Esophagus muscularis mucosa (tissue), 4 donors: ENCODE data around the gene MCL1. TPM values are rescaled to one million over a fixed set of nuclear protein-coding genes. Genes with fewer than 3 reads are reported as not detected.

Experiments used
- DNase-seq: peaks from one replicate; pipeline ENCODE4 v3.0.0-alpha.2; 2017; ENCODE audit errors: extremely low spot score
- H3K27ac ChIP-seq, 4 donors: fragments of 200-600 bp; sonication (generic); replicated peaks in 1 of 4; 1 replicate in 3 of 4; 2 replicates in 1 of 4; pipeline ENCODE4 v1.5.1; 2016 to 2019; ENCODE audit warnings: mild to moderate bottlenecking in 1 of 4
- H3K27me3 ChIP-seq, 4 donors: fragments of 200-600 bp; sonication (generic); one replicate each; pipeline versions ENCODE4 v1.5.1 to v1.6.0; 2016 to 2019
- H3K36me3 ChIP-seq, 4 donors: fragments of 200-600 bp; sonication (generic); one replicate each; pipeline ENCODE4 v1.5.1; 2016 to 2019
- H3K4me1 ChIP-seq, 4 donors: fragments of 200-600 bp; sonication (generic); one replicate each; pipeline ENCODE4 v1.5.1; 2016 to 2019
- H3K4me3 ChIP-seq, 4 donors: fragments of 200-600 bp; sonication (generic); 1 replicate in 2 of 4; 2 replicates in 2 of 4; pipeline ENCODE4 v1.5.1; 2016 to 2019; ENCODE audit warnings: mild to moderate bottlenecking in 4 of 4, moderate library complexity in 1 of 4
- H3K9me3 ChIP-seq, 4 donors: fragments of 200-600 bp; sonication (generic); 1 replicate in 3 of 4; 2 replicates in 1 of 4; pipeline ENCODE4 v1.5.1; 2016 to 2019
- EP300 ChIP-seq: sonication (generic); formaldehyde crosslinking; IDR thresholded peaks from one replicate; pipeline ENCODE4 v1.6.1; 2017; ENCODE audit warnings: antibody characterized with exemption
- POLR2A ChIP-seq: fragments of 450-650 bp; IDR thresholded peaks from one replicate; pipeline ENCODE4 v1.6.1; 2017; ENCODE audit warnings: antibody characterized with exemption, moderate library complexity, mild to moderate bottlenecking, low read depth
- POLR2AphosphoS5 ChIP-seq, 2 donors: sonication (generic); formaldehyde crosslinking; IDR thresholded peaks; one replicate each; pipeline ENCODE4 v1.6.1; 2017; ENCODE audit warnings: antibody characterized with exemption in 2 of 2
- WGBS: methylation state at CpG from one replicate; pipeline ENCODE4 v1.1.5; 2018; 5-methylcytosine and 5-hydroxymethylcytosine counted together
- intact Hi-C: fragments of 100-400 bp; cut with DNase I; formaldehyde crosslinking; loops from one replicate; pipeline ENCODE4 v1.15.1; 2023
- total RNA-seq, 4 donors: library from RNA; depleted of rRNA; stranded (reverse); fragments of >200 nt; gene quantifications; one replicate each; pipeline versions ENCODE4 v1.1.0 to v1.2.1, GENCODE V29; 2016
- TF ChIP-seq, protein P1 (sequence below), 3 experiments: fragments of 200-600 bp in 2 of 3; fragments of 450-650 bp in 1 of 3; sonication (generic) in 2 of 3; IDR thresholded peaks; one replicate each; pipeline ENCODE4 v1.5.1; 2017 to 2019; ENCODE audit warnings: antibody characterized with exemption in 3 of 3, mild to moderate bottlenecking in 2 of 3, moderate library complexity in 1 of 3

Gene MCL1
- total RNA-seq, 4 donors from 2014 or later, result 192 to 460 (median 255) TPM

DNA sequence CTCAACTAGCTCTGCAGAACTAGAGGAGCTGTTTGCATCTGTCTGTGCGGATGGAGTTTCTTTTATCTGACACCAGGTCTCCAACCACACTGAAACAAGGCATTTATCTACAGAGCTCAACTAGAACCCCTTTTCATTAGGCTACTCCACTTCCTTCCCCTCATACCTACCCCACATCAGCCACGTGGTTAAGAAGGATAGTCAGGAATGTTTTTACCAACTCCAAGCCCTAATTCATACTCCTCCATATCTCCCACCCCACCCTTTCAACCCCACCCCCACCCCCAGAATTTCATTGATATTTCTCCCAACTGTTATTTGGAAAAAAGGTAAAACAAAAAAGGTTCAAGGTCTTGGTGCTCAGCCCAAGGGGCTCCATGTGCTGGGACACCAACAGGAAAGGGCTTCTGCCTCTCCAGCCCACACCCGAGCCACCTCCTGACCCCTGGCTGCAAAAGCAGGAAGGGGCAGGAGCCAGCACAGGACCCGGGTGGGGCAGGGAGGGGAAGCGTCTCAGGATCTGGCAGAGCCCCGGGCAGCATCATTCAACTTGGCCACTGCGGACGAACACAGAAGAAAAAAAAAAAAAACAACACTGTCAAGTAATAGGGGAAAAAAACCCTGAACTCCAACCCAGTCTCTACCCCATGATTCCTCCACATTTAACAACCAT is 43.0 kb upstream of the MCL1 start:
- Histone ChIP-seq H3K4me1 (peaks cover 46 to 52% (median 47%) of the 10 kb centered on the region in 4 donors), H3K27ac (peak overlapping the region; percentile 70 to 78 (median 75)), H3K36me3 (peaks cover 41 to 87% (median 65%) of the 10 kb centered on the region in 4 donors), H3K27me3 (no peaks in the 10 kb centered on the region), H3K9me3 (no peaks in the 10 kb centered on the region), H3K4me3 (no peak overlapping the region)
- WGBS, result 34% methylated on average over 8 of the region's 8 CpGs
- DNase-seq, result peak; percentile 91
- intact Hi-C loops, result loop anchor here (5.0 kb wide), 1 partner anchor 45 kb away; the partner anchor contains the start of gene MCL1
- TF ChIP-seq POLR2AphosphoS5 (IDR thresholded peaks at IDR 0.05) (peak; percentile 36), EP300 (no peak)
- TF ChIP-seq, protein P1, sequence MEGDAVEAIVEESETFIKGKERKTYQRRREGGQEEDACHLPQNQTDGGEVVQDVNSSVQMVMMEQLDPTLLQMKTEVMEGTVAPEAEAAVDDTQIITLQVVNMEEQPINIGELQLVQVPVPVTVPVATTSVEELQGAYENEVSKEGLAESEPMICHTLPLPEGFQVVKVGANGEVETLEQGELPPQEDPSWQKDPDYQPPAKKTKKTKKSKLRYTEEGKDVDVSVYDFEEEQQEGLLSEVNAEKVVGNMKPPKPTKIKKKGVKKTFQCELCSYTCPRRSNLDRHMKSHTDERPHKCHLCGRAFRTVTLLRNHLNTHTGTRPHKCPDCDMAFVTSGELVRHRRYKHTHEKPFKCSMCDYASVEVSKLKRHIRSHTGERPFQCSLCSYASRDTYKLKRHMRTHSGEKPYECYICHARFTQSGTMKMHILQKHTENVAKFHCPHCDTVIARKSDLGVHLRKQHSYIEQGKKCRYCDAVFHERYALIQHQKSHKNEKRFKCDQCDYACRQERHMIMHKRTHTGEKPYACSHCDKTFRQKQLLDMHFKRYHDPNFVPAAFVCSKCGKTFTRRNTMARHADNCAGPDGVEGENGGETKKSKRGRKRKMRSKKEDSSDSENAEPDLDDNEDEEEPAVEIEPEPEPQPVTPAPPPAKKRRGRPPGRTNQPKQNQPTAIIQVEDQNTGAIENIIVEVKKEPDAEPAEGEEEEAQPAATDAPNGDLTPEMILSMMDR (IDR thresholded peaks at IDR 0.05), result peak in 1 of 3 experiments; percentile 15

DNA sequence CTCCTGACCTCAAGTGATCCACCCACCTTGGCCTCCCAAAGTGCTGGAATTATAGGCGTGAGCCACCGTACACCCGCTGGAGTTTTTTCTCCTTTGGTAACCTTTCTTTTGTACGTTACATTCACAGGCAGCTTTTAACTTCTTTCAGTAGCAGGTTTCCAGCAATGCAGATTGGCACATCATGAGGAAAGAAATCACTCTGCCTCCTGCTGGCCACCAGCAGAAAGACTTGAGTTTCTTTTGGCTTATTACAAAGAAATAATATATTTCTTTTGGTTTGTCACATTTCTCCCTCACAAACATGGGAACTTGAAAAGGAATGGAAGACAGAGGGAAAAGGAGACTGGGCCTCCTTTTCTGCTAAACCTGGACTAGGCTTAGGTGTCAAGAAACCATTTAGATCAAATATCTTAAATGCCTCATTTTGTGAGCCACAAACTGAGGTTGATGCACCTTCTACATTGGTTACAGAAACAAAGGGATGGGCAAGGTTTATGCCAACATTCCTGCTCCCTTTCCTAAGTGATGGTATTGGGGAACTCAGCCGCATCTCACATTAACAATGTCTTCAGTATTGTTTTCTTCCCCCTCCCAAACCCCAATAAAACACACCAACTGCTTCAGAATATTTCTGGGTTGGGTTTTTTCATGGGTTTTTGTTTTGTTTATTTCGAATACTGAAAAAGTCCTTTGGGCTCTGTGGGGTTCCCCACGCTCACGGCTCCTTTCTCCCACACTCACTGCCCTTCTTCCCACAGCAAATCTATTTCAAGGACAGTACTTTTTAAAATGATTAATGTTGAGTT is 42.3 kb upstream of the MCL1 start:
- TF ChIP-seq, protein P1 (IDR thresholded peaks at IDR 0.05), result peak; percentile 76 to 84 (median 77)
- TF ChIP-seq POLR2AphosphoS5 (IDR thresholded peaks at IDR 0.05) (peak; percentile 61 to 67), EP300 (no peak), POLR2A (peak; percentile 8)
- H3K27me3 ChIP-seq, result no peaks in the 10 kb centered on the region
- H3K4me1 ChIP-seq, result peaks cover 42 to 51% (median 46%) of the 10 kb centered on the region in 4 donors
- 55% methylated on average over 8 of the region's 8 CpGs for WGBS
- intact Hi-C loops, result loop anchor here (2.0 to 5.0 kb wide), 2 partner anchors 44 to 61 kb away; partner anchors contain the start of gene MCL1
- no peaks in the 10 kb centered on the region for H3K9me3 ChIP-seq
- no peak overlapping the region for H3K4me3 ChIP-seq
- H3K36me3 ChIP-seq, result peaks cover 34 to 87% (median 60%) of the 10 kb centered on the region in 4 donors
- DNase-seq, result peak; percentile 92
- H3K27ac ChIP-seq, result peak overlapping the region; percentile 70 to 78 (median 75)

DNA sequence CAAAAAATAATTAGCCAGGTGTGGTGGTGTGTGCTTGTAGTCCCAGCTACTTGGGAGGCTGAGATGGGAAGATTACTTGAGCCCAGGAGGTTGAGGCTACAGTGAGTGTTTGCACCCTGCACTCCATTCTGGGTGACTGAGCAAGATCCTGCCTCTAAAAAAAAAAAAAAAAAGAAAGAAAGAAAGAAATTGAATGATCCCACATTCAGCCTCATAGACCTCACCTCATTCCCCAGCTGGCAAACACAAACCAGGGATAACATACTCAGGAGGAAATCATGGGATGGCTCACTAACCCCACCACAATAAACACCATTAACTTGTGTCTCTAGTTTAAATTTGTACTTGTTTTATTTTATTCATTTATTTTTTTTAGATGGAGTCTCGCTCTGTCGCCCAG is 41.5 kb upstream of the MCL1 start:
- H3K4me3 ChIP-seq, result no peak overlapping the region
- DNase-seq, result no peak
- WGBS, result 100% methylated on average over 2 of the region's 2 CpGs
- no peaks in the 10 kb centered on the region for H3K27me3 ChIP-seq
- peak overlapping the region; percentile 70 to 78 (median 75) for H3K27ac ChIP-seq
- H3K9me3 ChIP-seq, result no peaks in the 10 kb centered on the region
- no peak for TF ChIP-seq EP300
- no peak for TF ChIP-seq POLR2A
- TF ChIP-seq POLR2AphosphoS5 (IDR thresholded peaks at IDR 0.05), result no peak
- TF ChIP-seq, protein P1 (IDR thresholded peaks at IDR 0.05), result no peak
- H3K36me3 ChIP-seq, result peaks cover 28 to 86% (median 52%) of the 10 kb centered on the region in 4 donors
- intact Hi-C loops, result loop anchor here (2.0 to 5.0 kb wide), 2 partner anchors 44 to 60 kb away; partner anchors contain the start of gene MCL1
- H3K4me1 ChIP-seq, result peaks cover 42 to 46% (median 44%) of the 10 kb centered on the region in 4 donors

DNA sequence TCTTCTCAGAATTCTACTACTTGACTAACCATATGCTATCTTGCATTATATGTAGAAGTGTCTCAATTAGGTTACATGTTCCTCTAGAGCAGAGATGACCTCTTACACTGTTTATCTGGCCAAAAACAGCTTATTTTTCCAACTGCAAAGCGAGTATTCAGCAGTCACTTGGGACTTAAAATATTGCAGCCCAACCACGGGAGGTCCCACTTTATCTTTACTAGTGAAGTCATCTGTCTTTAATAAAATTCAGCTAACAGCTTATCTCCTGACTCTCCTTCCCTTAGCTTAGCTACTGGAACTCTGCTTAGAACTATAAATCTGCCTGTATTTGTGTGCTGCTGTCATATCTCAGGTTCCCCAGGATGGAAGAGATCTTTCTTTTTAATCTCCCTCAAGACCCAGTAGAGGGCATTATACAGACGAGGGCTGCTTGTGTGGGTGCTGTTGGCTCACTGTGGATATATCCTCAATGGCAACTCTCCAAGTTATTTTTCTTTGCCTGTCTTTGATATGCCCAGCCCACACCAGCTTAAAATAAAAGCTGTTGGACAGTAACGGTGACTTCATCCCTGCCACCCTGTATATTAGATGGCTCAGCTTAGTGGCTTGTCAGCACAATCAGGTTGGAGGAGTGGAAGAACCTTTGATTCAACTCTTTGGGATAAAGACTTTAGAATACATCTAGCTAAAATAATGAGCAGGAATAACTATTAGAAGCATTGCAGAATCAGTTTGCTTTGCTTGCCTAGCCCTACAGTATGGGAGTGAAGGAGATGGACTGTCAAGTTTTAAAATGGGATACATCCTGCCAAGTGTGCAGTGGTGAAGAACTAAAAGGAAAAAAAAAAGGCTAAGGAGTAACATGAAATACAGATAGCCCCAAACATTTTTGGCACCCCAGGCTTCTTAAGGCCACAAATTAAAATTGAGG is 40.4 kb upstream of the MCL1 start:
- Histone ChIP-seq H3K9me3 (no peaks in the 10 kb centered on the region), H3K36me3 (peaks cover 18 to 80% (median 41%) of the 10 kb centered on the region in 4 donors), H3K4me3 (no peak overlapping the region), H3K4me1 (peaks cover 43 to 54% (median 46%) of the 10 kb centered on the region in 4 donors), H3K27ac (peak overlapping the region; percentile 70 to 78 (median 75)), H3K27me3 (no peaks in the 10 kb centered on the region)
- TF ChIP-seq POLR2AphosphoS5 (IDR thresholded peaks at IDR 0.05), result peak; percentile 53 to 59
- no peak for TF ChIP-seq POLR2A
- TF ChIP-seq, protein P1 (IDR thresholded peaks at IDR 0.05), result peak; percentile 26 to 44 (median 42)
- TF ChIP-seq EP300, result no peak
- DNase-seq, result no peak
- WGBS, result 7% methylated on average over 4 of the region's 4 CpGs
- intact Hi-C loops, result loop anchor here (2.0 to 5.0 kb wide), 2 partner anchors 43 to 59 kb away; partner anchors contain the start of gene MCL1
